Measurements from ENCODE around the gene COL4A2.

COL4A2 gene

GRCh38 chr13:110272651-110273050 lies 34.4 kb upstream of the COL4A2 start:
- no peak for DNase-seq

DNA sequence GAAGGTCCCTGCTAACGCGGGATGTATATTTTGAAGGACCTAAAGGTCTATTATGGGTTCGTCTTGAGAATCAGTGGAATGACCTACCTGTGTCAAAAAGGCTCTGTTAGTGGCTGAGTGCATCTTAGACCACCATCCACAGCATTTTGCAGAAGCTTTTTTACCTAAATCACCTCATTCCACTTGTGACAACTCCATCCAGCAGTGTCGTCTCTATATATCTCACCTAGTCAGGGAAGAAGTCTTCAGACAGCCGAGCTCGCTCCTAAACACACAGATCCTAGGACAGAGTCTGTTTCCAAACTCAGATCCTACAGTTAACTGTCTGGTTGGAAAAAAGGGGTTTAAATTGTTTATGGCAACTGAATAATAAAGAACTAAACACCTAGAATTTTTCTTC lies 33.8 kb upstream of the COL4A2 start:
- no peak for DNase-seq

DNA sequence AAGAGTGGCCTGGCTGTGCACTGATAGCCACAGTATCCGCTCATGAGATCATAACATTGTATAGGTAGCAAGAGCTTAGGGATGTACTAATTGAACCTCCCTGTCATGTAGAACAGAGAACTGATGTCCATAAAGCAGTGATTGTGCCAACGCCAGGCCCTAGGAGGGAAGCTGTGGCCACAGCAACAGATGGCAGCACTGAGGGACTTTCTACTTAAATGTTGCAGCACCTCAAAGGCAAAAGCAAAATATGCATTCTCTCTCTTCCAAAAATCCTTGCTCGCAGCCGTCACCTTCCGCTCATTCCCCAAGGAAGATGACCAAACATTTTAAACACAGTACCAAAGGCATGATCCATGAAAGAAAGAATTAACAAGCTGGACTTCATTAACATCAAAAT lies 32.4 kb upstream of the COL4A2 start:
- DNase-seq: no peak

DNA sequence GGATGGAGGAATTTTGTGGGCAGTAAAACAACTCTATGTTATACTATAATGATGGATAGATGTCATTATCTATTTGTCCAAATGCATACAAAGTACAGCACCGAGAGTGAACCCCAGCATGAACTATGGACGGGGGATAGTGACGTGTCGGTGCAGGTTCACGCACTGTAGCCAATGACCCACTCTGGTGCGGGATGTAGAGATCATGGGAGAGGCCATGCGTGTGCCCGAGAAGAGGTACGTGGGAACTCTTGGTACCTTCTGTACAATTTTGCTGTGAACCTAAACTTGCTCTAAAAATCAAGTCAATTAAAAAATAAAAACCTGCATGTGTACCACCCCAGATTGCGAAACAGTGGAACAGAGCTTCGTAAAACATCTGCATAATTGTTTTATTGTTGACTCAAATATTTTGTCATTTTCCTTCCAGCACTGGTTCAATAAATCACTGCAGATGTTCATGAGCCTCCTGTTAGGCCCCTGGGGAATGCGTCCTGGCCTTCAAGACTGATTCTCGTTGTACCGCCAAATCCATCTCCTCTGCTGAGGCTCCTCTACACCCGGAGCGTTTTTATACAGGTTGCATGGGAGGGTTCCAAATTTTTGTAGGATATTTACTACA lies 31.0 kb upstream of the COL4A2 start:
- no peak for DNase-seq

- no peak for DNase-seq
Measured at GRCh38 chr13:110276553-110276950, 30.5 kb upstream of the COL4A2 start.

GRCh38 chr13:110277357-110277975 lies 29.6 kb upstream of the COL4A2 start:
- DNase-seq: no peak

DNA sequence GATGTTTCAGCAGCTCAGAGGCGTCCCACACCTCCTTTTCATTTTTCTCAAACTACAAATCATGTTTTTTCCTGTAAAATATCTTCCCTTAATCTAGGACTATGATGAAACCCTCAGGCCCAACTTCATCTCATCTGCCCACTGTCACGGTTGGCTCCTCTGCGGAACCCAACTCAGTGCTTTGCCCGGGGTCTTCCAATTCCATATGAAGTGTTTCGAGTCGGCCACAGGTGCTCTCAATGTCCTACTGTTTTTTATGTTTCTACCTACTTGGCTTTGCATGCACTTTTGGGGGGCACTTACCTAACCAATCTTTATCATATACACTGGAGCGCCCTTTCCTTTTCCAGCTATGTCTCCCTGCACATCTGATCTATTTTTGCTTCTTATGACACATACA lies 28.2 kb upstream of the COL4A2 start:
- no peak for DNase-seq

DNA sequence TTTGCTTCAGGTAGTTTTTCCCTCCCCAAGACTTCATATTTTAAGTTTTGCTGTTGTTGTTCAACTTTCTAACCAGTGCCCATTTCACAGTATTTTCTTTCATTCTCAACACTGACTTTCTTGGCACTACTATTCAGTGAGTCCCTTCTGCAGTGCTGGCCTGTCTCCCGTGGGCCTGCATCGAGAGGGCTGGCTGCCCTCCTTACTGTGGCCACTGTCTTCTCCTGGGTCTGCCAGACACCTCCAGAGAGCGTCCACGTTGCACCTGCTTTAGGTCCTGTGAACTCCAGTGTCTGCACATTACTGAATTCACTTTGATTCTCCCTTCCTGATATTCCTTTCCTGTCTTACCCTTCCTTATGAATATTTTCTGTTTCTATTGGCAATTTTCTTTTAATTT lies 27.4 kb upstream of the COL4A2 start:
- no peak for DNase-seq

- DNase-seq: no peak
Measured at GRCh38 chr13:110280231-110280813, 26.8 kb upstream of the COL4A2 start.

GRCh38 chr13:110280985-110281688 lies 25.9 kb upstream of the COL4A2 start:
- no peak for DNase-seq

GRCh38 chr13:110281736-110282135 lies 25.3 kb upstream of the COL4A2 start:
- DNase-seq: no peak

GRCh38 chr13:110282316-110282841 lies 24.7 kb upstream of the COL4A2 start:
- DNase-seq: no peak

DNA sequence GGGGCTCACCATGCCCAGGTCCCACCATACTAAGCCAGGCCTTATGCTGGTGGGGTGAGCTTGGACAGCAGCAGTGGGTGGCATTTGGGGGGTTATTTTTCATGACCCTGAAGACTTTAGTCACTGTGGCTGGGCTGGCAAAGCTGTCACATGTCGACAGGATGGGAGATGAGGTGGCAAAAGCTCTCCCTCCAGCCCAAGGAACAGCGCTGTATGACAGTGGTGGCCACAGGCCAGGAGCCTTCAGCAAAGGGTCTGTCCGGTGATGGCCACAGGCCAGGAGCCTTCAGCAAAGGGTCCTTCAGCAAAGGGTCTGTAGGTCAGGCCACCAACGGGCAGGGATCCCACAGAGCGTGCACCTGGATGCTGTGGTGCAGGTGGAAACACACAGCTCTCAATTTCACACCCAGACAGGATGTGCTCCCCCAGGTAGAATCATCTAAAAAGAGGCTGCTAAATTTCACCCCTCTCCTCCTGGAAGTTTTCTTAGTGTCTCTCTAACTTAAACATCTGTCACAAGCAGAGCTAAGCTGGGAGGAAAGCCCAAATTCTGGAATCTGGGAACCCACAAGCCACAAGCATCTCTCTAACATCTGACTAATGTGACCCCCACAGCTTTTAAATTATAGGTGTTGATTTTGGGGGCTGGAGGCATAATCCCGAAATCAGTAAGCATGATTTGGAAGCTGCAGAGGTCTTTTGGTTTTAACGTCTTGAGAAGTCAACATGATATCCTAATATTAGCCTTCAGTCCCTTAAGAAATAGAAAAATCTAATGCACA lies 23.2 kb upstream of the COL4A2 start:
- no peak for DNase-seq

DNA sequence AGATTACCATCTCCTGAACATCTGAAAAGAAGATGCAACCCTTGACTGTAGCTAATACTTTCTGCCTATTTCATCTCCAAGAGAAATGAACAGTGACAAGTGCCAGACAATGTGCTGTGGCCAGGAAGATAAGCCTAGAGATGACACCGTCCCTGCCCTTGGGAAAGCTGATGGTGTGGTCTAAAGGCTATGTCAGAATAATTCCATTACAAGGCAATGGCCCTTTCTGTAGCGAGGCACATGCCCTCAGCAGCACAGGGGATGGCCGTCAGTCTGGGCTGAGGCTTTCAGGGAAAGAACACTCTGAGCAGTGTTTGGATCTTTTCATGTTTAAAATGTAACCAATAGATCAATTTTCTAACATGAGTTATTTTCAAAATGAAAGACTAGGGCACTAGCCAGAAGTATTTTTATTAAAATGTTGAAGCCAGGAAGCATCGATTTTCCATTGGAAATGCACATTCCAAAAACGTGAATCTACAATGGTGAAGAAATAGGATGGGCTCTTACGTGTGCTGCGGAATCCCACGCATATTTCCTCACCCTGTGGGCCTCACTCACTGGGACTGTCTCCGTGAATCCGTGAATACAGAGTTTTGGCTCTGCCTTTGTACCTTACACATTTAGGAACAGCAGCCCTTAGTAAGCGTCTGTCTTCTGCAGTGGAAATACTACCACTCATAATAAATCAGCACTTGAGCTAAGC lies 22.2 kb upstream of the COL4A2 start:
- DNase-seq: no peak

GRCh38 chr13:110285991-110286832 lies 20.9 kb upstream of the COL4A2 start:
- no peak for DNase-seq

- DNase-seq: no peak
Measured at GRCh38 chr13:110286833-110287819, 20.0 kb upstream of the COL4A2 start.

GRCh38 chr13:110289174-110289573 lies 17.9 kb upstream of the COL4A2 start:
- no peak for DNase-seq

- no peak for DNase-seq
Measured at GRCh38 chr13:110289661-110290060, 17.4 kb upstream of the COL4A2 start.

DNA sequence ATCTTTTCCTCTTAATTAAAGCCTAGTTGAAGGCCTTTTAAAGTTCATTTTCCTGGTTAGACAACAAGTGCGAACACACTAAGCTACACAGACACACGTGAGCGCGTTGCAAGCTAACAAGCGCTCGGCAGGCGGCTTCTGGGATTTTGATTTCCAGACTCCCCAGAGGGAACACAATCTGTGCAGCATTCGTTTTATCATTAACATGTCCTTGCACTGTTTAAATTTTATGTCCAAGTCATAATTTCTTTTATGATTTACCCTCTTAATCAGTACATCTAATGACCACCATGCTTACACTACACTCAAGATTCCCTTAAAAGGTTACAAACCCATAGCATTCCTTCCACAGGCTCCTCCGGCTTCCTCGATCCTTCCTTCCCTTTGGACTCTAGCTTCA lies 16.9 kb upstream of the COL4A2 start:
- DNase-seq: no peak

DNA sequence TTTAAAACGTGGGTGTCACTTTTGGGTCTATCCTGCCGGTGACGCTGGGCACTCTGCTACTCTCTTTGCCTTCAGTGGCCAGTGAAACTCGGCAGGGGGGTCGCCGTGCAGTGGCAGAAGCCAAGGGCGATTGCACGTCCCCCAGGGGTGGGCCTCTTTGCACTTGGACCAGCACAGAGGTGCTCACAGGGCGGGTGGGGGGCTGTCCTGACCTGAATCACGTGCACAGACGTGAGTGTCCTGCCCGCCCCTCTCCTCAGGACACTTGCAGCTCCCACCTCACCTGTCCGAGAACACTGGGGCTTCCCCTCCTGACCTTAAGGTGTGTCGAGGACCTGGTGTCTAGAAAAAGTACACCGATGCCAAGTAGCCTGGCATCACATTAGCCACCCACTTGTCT lies 16.3 kb upstream of the COL4A2 start:
- DNase-seq: no peak
